Body of pancreas (tissue), 4 donors: Measurements from ENCODE around the gene CREB5. TPM values are rescaled to one million over a fixed set of nuclear protein-coding genes. Genes with fewer than 3 reads are reported as not detected.

Source experiments
- ATAC-seq: fragments of 150-250 bp; one replicate; pipeline ENCODE4 v1.9.1; 2016
- DNase-seq, 4 donors: peaks; one replicate each; pipeline ENCODE4 v3.0.0-alpha.2; 2019
- H3K27ac ChIP-seq, 4 donors: fragments of 200-600 bp; sonication (generic); 1 replicate in 3 of 4; 2 replicates in 1 of 4; pipeline versions ENCODE4 v1.5.1 to v1.6.1; 2016 to 2019; ENCODE audit warnings: mild to moderate bottlenecking in 1 of 4, mixed read lengths in 1 of 4, moderate library complexity in 1 of 4
- H3K27me3 ChIP-seq, 2 donors: fragments of 200-600 bp; sonication (generic); one replicate each; pipeline ENCODE4 v1.6.0; 2016; ENCODE audit warnings: mild to moderate bottlenecking in 1 of 2
- H3K36me3 ChIP-seq, 2 donors: fragments of 200-600 bp; sonication (generic); replicated peaks in 1 of 2; 2 replicates each; pipeline ENCODE4 v1.5.1; 2016; ENCODE audit warnings: low read depth in 2 of 2; ENCODE audit not compliant: insufficient read depth in 1 of 2
- H3K4me1 ChIP-seq: fragments of 200-600 bp; sonication (generic); one replicate; pipeline ENCODE4 v1.6.0; 2016
- H3K4me3 ChIP-seq, 2 donors: fragments of 200-600 bp; sonication (generic); 1 replicate in 1 of 2; 2 replicates in 1 of 2; pipeline ENCODE4 v1.5.1; 2016 to 2019
- H3K9me3 ChIP-seq, 3 donors: fragments of 200-600 bp; sonication (generic); 1 replicate in 2 of 3; 2 replicates in 1 of 3; pipeline ENCODE4 v1.5.1; 2016
- CTCF ChIP-seq, 7 experiments: fragments of 450-650 bp in 4 of 7; fragments of 200-600 bp in 3 of 7; sonication (generic) in 3 of 7; IDR thresholded peaks; one replicate each; pipeline ENCODE4 v1.5.1; 2016 to 2019; ENCODE audit warnings: antibody characterized with exemption in 7 of 7
- POLR2A ChIP-seq, 3 donors: fragments of 450-650 bp; IDR thresholded peaks; one replicate each; pipeline ENCODE4 v1.6.1; 2016; ENCODE audit warnings: antibody characterized with exemption in 3 of 3, mild to moderate bottlenecking in 2 of 3
- WGBS, 2 donors: methylation state at CpG; one replicate each; pipeline ENCODE4 v1.1.5; 2017; 5-methylcytosine and 5-hydroxymethylcytosine counted together
- intact Hi-C: fragments of 100-400 bp; cut with DNase I; formaldehyde crosslinking; loops from one replicate; pipeline ENCODE4 v1.15.1; 2023
- total RNA-seq, 2 donors: library from RNA; depleted of rRNA; stranded (reverse); fragments of >200 nt; gene quantifications; one replicate each; pipeline ENCODE4 v1.1.0, GENCODE V29; 2016

The CREB5 gene
- total RNA-seq, 2 donors from 2014 or later: 10.4 to 25.7 TPM

- Histone ChIP-seq H3K36me3 (no peaks in the 10 kb centered on the region), H3K4me3 (no peak overlapping the region), H3K4me1 (no peaks in the 10 kb centered on the region), H3K27ac (no peak overlapping the region), H3K9me3 (no peaks in the 10 kb centered on the region), H3K27me3 (peaks cover 0 to 4% of the 10 kb centered on the region in 2 donors)
- WGBS, 2 donors: 71 to 73% methylated on average over 4 of the region's 4 CpGs
- intact Hi-C loops: no loop called here
- TF ChIP-seq CTCF (IDR thresholded peaks at IDR 0.05): no peak
- no peak for TF ChIP-seq POLR2A (IDR thresholded peaks at IDR 0.05)
- DNase-seq (no peak), ATAC-seq (no peak)
These were observed 152.5 kb downstream of the CREB5 start for GRCh38 chr7:28564755-28565374.

GRCh38 chr7:28565980-28566379 is 153.7 kb downstream of the CREB5 start:
- Histone ChIP-seq H3K4me1 (no peaks in the 10 kb centered on the region), H3K27me3 (peaks cover 0 to 5% of the 10 kb centered on the region in 2 donors), H3K4me3 (no peak overlapping the region), H3K36me3 (no peaks in the 10 kb centered on the region), H3K27ac (no peak overlapping the region), H3K9me3 (no peaks in the 10 kb centered on the region)
- intact Hi-C loops: no loop called here
- 20 to 33% methylated on average over 1 of the region's 1 CpG for WGBS, 2 donors
- ATAC-seq (no peak), DNase-seq (no peak)
- no peak for TF ChIP-seq POLR2A (IDR thresholded peaks at IDR 0.05)
- no peak for TF ChIP-seq CTCF (IDR thresholded peaks at IDR 0.05)

GRCh38 chr7:28570113-28570969 is 158.0 kb downstream of the CREB5 start:
- 85 to 92% methylated on average over 12 to 13 of the region's 13 CpGs for WGBS, 2 donors
- Histone ChIP-seq H3K9me3 (no peaks in the 10 kb centered on the region), H3K36me3 (no peaks in the 10 kb centered on the region), H3K27me3 (peaks cover 0 to 5% of the 10 kb centered on the region in 2 donors), H3K4me1 (peaks cover 19% of the 10 kb centered on the region), H3K4me3 (no peak overlapping the region), H3K27ac (no peak overlapping the region)
- no peak for ATAC-seq
- intact Hi-C loops: no loop called here
- DNase-seq: no peak
- no peak for TF ChIP-seq POLR2A (IDR thresholded peaks at IDR 0.05)
- TF ChIP-seq CTCF (IDR thresholded peaks at IDR 0.05): no peak

- Histone ChIP-seq H3K4me3 (no peak overlapping the region), H3K4me1 (peaks cover 19% of the 10 kb centered on the region), H3K36me3 (no peaks in the 10 kb centered on the region), H3K27me3 (peaks cover 0 to 5% of the 10 kb centered on the region in 2 donors), H3K27ac (no peak overlapping the region), H3K9me3 (no peaks in the 10 kb centered on the region)
- DNase-seq: no peak
- intact Hi-C loops: no loop called here
- WGBS, 2 donors: 62 to 77% methylated on average over 4 of the region's 4 CpGs
- TF ChIP-seq CTCF (IDR thresholded peaks at IDR 0.05): no peak
- no peak for TF ChIP-seq POLR2A (IDR thresholded peaks at IDR 0.05)
- ATAC-seq: no peak
These were observed 158.6 kb downstream of the CREB5 start for GRCh38 chr7:28570970-28571288.
